A172 (cell line): ENCODE measurements around the gene SHH. TPM values are rescaled to one million over a fixed set of nuclear protein-coding genes. Genes with fewer than 3 reads are reported as not detected.

Experiments
- DNase-seq: peaks from one replicate; pipeline ENCODE4 v3.0.0-alpha.2; 2015; ENCODE audit warnings: low spot score
- total RNA-seq: library from RNA; depleted of rRNA; stranded (reverse); fragments of >200 nt; shearing (Covaris generic); gene quantifications from 2 replicates; pipeline ENCODE4 v1.2.3, GENCODE V29; 2014

SHH gene
- total RNA-seq, 1 experiment from 2014 or later: 0.03 TPM

- DNase-seq: no peak
Measured at GRCh38 chr7:155806096-155806871, 6.0 kb downstream of the SHH start.

- DNase-seq: no peak
Measured at GRCh38 chr7:155805826-155806095, 6.5 kb downstream of the SHH start.

- no peak for DNase-seq
Measured at GRCh38 chr7:155804897-155805825, 7.1 kb downstream of the SHH start.

DNA sequence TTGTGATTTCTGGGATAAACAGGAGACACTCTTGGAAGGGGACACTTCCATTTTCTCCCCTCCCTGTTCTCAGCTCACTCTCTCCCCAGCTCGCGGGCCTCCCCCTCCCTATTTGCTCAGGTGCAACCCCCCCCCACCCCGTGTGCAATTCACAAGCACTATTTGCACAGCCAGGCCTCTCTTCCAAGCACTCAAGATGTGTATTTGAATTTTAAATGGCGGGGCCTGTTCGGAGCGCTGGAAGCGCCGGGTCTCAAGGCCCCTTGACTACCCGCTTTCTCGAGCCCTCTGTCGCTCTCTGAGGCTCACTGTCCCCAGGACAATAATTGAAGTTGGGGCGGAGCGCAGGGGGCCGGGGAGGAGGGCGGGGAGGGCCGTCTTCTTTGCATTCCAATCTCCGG is 7.8 kb downstream of the SHH start:
- no peak for DNase-seq

DNA sequence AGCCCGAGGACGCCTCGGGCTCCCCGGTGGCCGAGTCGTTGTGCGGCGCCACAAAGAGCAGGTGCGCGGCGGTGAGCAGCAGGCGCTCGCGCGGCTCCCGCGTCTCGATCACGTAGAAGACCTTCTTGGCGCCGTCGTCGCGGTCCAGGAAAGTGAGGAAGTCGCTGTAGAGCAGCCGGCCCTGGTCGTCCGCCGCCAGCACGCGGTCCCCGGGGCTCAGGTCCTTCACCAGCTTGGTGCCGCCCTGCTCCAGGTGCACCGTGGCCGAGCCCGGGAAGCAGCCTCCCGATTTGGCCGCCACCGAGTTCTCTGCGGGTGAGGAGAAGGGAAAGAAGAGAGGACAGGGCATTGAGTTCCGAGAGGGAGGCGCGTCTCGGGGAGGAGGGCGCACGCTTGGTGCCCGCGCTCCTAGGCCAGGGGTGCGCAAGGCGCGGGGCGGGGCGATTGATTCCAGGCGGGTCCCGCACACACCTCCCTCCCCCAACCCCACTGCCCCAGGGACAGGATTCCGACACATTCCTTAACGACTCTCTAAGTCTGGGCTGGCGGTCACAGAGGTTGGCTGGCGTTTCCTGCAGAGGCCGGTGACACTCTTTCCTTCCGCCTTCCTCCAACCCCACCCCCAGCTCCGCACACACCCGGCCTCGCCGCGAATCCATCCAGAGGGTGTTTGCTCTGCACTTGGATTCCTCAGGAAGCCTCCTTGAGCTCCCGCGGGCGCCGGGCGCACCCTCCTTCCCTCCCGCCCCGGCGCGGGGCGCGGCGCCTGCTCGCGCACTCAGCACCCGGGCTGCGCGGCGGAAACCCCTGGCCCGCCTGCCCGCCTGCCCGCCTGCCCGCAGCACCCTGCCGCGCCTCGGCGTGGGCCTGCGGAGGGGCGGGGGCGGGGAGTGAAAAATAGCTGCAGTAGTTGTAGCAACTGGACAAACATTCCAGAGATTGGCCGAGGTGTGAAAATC is 8.6 kb downstream of the SHH start:
- peak; percentile 41 for DNase-seq

GRCh38 chr7:155802906-155803417 is 9.3 kb downstream of the SHH start:
- no peak for DNase-seq

- DNase-seq: no peak
Measured at GRCh38 chr7:155802291-155802690, 10.0 kb downstream of the SHH start.

DNA sequence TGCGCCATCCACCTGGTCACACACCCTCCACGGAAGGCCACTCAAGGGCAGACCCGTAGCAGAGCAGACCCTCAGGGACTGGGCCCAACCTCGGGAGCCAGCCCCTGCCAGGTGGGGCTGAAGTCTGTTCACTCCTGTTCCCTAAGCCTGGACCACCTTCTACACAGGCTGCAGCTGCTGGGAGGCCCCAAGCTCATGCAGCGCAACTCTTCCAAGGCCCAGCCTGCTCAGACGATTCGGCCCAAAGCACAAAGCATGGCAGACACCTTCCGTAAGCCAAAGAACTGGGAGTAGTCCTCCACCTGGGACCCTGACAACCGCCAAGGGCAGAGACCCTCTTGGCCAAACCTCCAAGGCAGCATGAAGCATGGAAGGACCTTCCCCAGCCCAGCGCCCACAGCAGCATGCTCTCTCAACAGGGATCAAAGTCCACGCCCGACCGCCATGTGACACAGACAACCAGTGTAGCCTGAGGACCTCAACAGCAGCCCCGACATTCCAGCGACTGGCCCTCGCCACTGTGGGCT is 11.5 kb downstream of the SHH start:
- DNase-seq: no peak

- DNase-seq: no peak
Measured at GRCh38 chr7:155800301-155800700, 12.0 kb downstream of the SHH start.

- no peak for DNase-seq
Measured at GRCh38 chr7:155799514-155799913, 12.7 kb downstream of the SHH start.

DNA sequence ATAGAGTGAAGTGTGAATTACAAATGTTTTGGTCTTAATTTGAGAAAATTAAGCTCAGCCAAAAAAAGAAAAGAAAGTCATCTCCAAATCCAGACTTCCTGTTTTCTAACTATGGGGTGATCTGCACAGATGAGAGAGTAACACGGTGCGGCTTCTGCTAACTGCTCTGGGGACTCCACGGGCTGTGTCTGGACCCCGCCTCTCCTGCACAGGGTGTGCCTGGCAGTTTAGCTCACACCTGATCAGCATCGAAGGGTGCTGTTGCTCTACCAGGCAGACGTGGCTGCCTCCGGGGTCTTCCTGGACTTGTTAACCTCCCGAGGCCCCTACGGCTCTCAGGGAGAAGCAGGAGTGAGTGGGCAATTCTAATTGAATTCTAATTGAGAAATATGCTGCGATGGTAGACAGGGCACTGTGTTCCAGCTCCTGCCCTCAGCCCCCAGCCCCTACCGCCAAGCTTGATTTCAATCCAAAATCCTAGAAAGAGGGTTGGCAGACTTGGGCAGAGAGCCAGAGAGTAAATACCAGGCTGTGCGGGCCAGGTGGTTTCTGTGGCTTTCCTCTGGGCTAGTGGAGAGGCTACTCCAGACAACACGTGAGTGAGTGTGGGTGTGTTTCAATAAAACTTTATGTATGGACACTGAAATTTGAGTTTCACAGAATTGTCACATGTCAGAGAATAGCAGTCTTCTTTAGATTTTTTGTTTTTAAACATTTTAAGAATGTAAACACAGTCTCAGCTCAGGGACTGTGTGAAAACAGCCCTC is 13.4 kb downstream of the SHH start:
- DNase-seq: no peak

DNA sequence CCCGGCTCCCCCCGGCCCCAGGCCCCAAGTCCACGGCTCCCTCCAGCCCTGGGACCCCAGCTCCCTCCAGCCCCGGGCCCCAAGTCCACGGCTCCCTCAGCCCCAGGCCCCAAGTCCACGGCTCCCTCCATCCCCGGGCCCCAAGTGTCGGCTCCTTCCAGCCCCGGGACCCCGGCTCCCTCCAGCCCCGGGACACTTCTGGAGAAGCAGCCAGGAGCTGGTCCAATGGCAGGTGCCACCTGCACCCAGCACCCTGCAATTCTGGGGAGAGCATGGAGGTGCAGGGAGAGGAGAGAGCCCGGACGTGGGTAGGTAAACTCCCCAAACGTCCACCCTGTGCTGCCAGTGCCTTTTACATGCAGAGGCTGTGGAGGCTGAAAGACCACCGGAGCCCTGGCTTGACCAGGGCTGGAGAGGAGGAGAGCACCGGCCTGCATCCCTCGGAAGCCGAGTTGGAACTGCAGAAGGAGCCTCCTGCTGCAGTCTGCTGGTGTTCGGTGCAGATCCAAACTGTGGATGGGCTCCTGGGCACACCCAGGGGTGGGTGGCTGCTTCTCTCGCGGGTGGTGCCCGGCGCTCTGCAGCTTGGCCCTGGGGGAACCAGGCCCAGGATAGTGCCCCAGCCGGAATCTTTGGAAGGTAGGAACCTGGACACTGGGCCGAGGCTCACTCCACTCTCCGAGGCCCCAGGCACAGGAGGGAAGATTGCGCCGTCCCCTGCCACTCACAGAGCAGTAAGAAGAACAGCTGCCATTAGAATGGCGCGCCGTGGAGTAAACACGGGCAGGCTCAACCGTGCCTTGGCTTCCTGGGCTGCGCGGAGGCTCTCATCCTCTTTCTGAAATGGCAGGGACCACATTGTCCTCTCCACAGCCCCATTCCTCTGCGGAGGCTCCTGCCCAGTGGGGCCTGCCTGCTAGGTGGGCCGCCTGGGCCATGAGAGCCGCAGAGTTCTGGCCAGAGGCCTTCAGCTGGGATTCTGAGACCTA is 14.7 kb downstream of the SHH start:
- DNase-seq: no peak

DNA sequence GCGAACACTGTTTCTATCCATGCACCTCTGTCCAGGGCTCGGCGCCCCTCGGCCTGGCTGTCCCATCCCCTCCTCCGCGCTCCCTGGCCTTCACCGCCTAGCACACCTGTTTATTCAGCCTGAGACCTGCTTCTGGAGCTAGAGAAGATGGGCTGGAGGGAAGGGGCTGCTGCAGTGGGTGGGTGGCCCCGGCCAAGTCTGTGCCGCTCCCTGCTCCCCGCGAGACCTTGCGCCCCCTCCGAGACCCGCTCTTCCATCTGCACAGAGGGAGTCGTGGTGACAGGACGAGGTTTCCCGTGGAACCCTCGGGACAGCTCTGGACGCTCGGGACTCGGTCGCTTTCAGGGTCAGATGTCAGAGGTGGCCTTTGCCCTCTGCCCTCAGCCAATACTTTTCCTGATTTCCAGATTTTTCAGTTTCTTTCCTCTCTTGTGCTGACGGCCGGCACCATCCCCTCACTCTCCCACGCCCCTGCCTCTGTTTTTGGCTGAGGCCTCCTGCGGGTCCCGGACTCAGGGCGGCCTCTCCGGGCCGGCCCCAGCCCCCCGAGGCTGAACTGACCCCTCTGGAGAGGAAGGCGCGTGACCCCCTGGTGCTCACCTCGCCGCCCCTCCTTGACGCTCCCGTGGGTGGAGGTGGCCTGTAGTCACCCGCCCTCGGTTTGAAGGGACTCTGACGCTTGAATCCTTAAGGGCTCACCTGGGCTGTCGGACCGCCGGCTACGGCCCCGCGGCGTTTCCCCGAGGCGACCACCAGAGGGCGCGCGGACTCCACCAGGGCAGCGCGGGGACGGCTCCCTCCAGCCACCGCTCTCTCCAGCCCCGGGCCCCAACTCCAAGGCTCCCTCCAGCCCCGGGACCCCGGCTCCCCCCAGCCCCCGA is 15.6 kb downstream of the SHH start:
- DNase-seq: no peak

- DNase-seq: no peak
Measured at GRCh38 chr7:155795951-155796350, 16.3 kb downstream of the SHH start.

GRCh38 chr7:155795401-155795800 is 16.9 kb downstream of the SHH start:
- DNase-seq: no peak

DNA sequence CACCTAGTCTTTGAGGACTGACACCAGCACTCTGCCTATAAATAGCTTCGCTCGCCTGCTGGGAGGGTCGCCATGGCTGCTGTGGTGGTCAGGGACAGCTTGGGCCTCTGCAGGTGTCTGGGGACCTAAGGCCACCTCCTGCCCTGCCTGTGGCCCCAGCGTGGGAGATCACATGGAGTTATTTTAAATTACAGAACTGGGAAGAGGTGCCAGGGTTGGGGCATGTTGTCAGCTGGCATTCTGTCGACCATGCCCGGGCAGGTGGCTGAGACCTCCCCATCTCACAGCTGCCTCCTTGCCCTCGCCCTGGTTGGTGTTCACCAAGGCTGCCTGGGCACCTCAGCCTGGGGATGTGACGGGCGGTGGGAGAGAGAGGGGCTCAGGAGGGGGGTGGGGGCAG is 18.1 kb downstream of the SHH start:
- no peak for DNase-seq

- DNase-seq: no peak
Measured at GRCh38 chr7:155793720-155794119, 18.5 kb downstream of the SHH start.

DNA sequence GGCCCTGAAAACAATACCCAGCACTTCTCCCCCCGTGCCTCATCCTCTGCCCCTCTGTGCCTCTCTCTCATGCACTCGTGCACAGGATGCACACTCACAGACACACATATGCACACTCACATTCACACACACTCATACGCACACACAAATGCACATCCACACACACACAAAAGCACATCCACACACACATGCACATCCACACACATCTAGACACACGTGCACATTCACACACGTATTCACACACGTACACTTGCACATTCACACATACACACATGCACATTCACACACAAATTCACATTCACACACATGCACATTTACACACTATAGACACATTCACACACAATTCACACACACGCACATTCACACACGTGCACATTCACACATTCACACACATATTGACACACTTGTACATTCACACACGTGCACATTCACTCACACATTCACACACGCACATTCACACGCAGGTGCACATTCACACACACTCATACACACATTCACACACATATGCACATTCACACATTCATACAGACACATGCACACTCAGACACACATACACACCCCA is 19.2 kb downstream of the SHH start:
- DNase-seq: no peak
